D341Med (cell line): ENCODE results near the gene DSTN.

Experiments used
- DNase-seq: peaks from one replicate; pipeline ENCODE4 v3.0.0; 2012; ENCODE audit warnings: low spot score

DSTN gene

GRCh38 chr20:17613328-17614175, 43.7 kb downstream of the DSTN start:
- peak; percentile 29 for DNase-seq

- DNase-seq: peak; percentile 52
Observed at GRCh38 chr20:17614176-17614811, 44.4 kb downstream of the DSTN start.

GRCh38 chr20:17614812-17615644, 45.2 kb downstream of the DSTN start:
- peak; percentile 27 for DNase-seq

- peak; percentile 17 for DNase-seq
Observed at GRCh38 chr20:17615645-17616479, 46.0 kb downstream of the DSTN start.

GRCh38 chr20:17616480-17617211, 46.8 kb downstream of the DSTN start:
- peak; percentile 23 for DNase-seq

GRCh38 chr20:17617212-17617867, 47.5 kb downstream of the DSTN start:
- peak; percentile 76 for DNase-seq

- DNase-seq: peak; percentile 30
Observed at GRCh38 chr20:17617868-17618672, 48.2 kb downstream of the DSTN start.

GRCh38 chr20:17618673-17619013, 48.8 kb downstream of the DSTN start:
- no peak for DNase-seq

GRCh38 chr20:17619351-17620093, 49.6 kb downstream of the DSTN start:
- no peak for DNase-seq

- no peak for DNase-seq
Observed at GRCh38 chr20:17620371-17621228, 50.7 kb downstream of the DSTN start.

GRCh38 chr20:17621229-17621968, 51.5 kb downstream of the DSTN start:
- no peak for DNase-seq

- no peak for DNase-seq
Observed at GRCh38 chr20:17622086-17622850, 52.4 kb downstream of the DSTN start.

- DNase-seq: no peak
Observed at GRCh38 chr20:17622851-17623508, 53.1 kb downstream of the DSTN start.

GRCh38 chr20:17624070-17624469, 54.2 kb downstream of the DSTN start:
- DNase-seq: no peak

- no peak for DNase-seq
Observed at GRCh38 chr20:17624551-17625245, 54.8 kb downstream of the DSTN start.
